HG03095 (cell line): ENCODE data around the gene PTCD2.

Experiments used
- ATAC-seq: cut with Tn5 transposase; IDR thresholded peaks from one replicate; pipeline ENCODE4 v1.9.1; 2021; ENCODE audit warnings: moderate library complexity; ENCODE audit not compliant: unreplicated experiment

Gene PTCD2

GRCh38 chr5:72408603-72409002 is 88.4 kb downstream of the PTCD2 start:
- ATAC-seq, result no peak

GRCh38 chr5:72410688-72411295 is 90.6 kb downstream of the PTCD2 start:
- ATAC-seq, result no peak

GRCh38 chr5:72412283-72413055 is 92.3 kb downstream of the PTCD2 start:
- ATAC-seq, result no peak

- ATAC-seq, result no peak
Observed at GRCh38 chr5:72415616-72416325, 95.6 kb downstream of the PTCD2 start.

GRCh38 chr5:72417333-72418062 is 97.3 kb downstream of the PTCD2 start:
- ATAC-seq, result no peak
